PC-3 (cell line): Measurements from ENCODE around the gene SAMSN1.

Experiments used
- CTCF ChIP-seq: fragments of 300-600 bp; sonication (generic); conservative IDR thresholded peaks from 2 replicates; pipeline ENCODE4 v1.5.1; 2017; ENCODE audit warnings: antibody characterized with exemption, low read depth, mild to moderate bottlenecking, low read length
- EZH2 ChIP-seq: fragments of 300-600 bp; sonication (generic); IDR thresholded peaks from one replicate; pipeline ENCODE4 v1.6.1; 2017; ENCODE audit warnings: antibody characterized with exemption, mild to moderate bottlenecking, low read length; ENCODE audit not compliant: unreplicated experiment
- EZH2phosphoT487 ChIP-seq: fragments of 300-600 bp; sonication (generic); IDR thresholded peaks from 2 replicates; pipeline ENCODE4 v1.6.1; 2018; ENCODE audit warnings: mild to moderate bottlenecking, antibody characterized with exemption, low read length, borderline replicate concordance

GRCh38 chr21:14595449-14595848, 49.3 kb upstream of the SAMSN1 start:
- TF ChIP-seq CTCF (no peak), EZH2 (no peak), EZH2phosphoT487 (no peak)
